Fibroblast of lung (primary cell): ENCODE results near the gene MAB21L2. TPM values are rescaled to one million over a fixed set of nuclear protein-coding genes. Genes with fewer than 3 reads are reported as not detected.
"Not testable (repeated sequence)": the region's sequence is repeated elsewhere in the genome, so short reads cannot be mapped to it uniquely, and the experiment has no call there.

Source experiments
- DNase-seq, 2 donors: peaks; one replicate each; pipeline versions ENCODE4 v3.0.0 to v3.0.0-alpha.2; 2010; ENCODE audit warnings: low read depth in 2 of 2
- H2AFZ ChIP-seq: 2 replicates; pipeline ENCODE4 v1.5.1; 2012; ENCODE audit warnings: low read length, control low read depth, inconsistent platforms
- H3K27ac ChIP-seq: 2 replicates; pipeline ENCODE4 v1.5.1; 2011; ENCODE audit warnings: low read length, control low read depth; ENCODE audit not compliant: insufficient read depth
- H3K27me3 ChIP-seq: 2 replicates; pipeline ENCODE4 v1.5.1; 2011; ENCODE audit warnings: mild to moderate bottlenecking, low read length; ENCODE audit not compliant: control insufficient read depth, insufficient read depth
- H3K36me3 ChIP-seq: 2 replicates; pipeline ENCODE4 v1.5.1; 2011; ENCODE audit warnings: low read length; ENCODE audit not compliant: control insufficient read depth, insufficient read depth
- H3K4me1 ChIP-seq: 2 replicates; pipeline ENCODE4 v1.5.1; 2011; ENCODE audit warnings: low read length; ENCODE audit not compliant: control insufficient read depth, insufficient read depth; ENCODE audit errors: extremely low read depth
- H3K4me2 ChIP-seq: 2 replicates; pipeline ENCODE4 v1.5.1; 2011; ENCODE audit warnings: low read length, control low read depth; ENCODE audit not compliant: insufficient read depth; ENCODE audit errors: extremely low read depth
- H3K4me3 ChIP-seq, 4 experiments: fragments of 200-600 bp in 1 of 4; sonication (generic) in 1 of 4; replicated peaks in 1 of 4; 2 replicates each; pipeline ENCODE4 v1.5.1; 2011 to 2016; ENCODE audit warnings: low read length in 4 of 4, low read depth in 3 of 4, mild to moderate bottlenecking in 3 of 4, control low read depth in 2 of 4, inconsistent platforms in 1 of 4, mixed read lengths in 1 of 4; ENCODE audit not compliant: insufficient read depth in 1 of 4; ENCODE audit errors: control extremely low read depth in 1 of 4
- H3K79me2 ChIP-seq: 2 replicates; pipeline ENCODE4 v1.5.1; 2012; ENCODE audit warnings: mild to moderate bottlenecking, low read length, inconsistent platforms; ENCODE audit not compliant: control insufficient read depth, insufficient read depth
- H3K9ac ChIP-seq: 2 replicates; pipeline ENCODE4 v1.5.1; 2011; ENCODE audit warnings: mild to moderate bottlenecking, low read length, control low read depth; ENCODE audit not compliant: insufficient read depth
- H3K9me3 ChIP-seq: 2 replicates; pipeline ENCODE4 v1.5.1; 2012; ENCODE audit warnings: low read depth, low read length; ENCODE audit not compliant: control insufficient read depth, insufficient read depth
- H4K20me1 ChIP-seq: 2 replicates; pipeline ENCODE4 v1.5.1; 2011; ENCODE audit warnings: low read length; ENCODE audit not compliant: control insufficient read depth, insufficient read depth; ENCODE audit errors: extremely low read depth
- CTCF ChIP-seq, 2 donors: IDR thresholded peaks in 1 of 2; conservative IDR thresholded peaks in 1 of 2; 1 replicate in 1 of 2; 2 replicates in 1 of 2; pipeline ENCODE4 v1.5.1; 2011 to 2012; ENCODE audit warnings: low read length in 2 of 2, control low read depth in 1 of 2, inconsistent platforms in 1 of 2, low read depth in 1 of 2, mild to moderate bottlenecking in 1 of 2
- EZH2 ChIP-seq: IDR thresholded peaks from 2 replicates; pipeline ENCODE4 v1.5.1; 2012; ENCODE audit warnings: low read length, control low read depth, mild to moderate bottlenecking; ENCODE audit errors: missing control alignments
- polyA plus RNA-seq, 2 donors: library from polyadenylated mRNA; depleted of rRNA in 1 of 2; stranded (reverse) in 1 of 2; unstranded in 1 of 2; fragments of >200 nt; gene quantifications; 2 replicates each; pipeline ENCODE4 v1.2.1, GENCODE V29; 2011 to 2012; ENCODE audit warnings: missing spikeins in 1 of 2
- total RNA-seq: library from RNA; depleted of rRNA; stranded (reverse); fragments of >200 nt; gene quantifications from 2 replicates; pipeline ENCODE4 v1.2.1, GENCODE V29; 2014

MAB21L2 gene
- total and polyA plus RNA-seq, 2 donors (not counting 1 experiment from before 2014, with no cell fraction given) = 0.06 TPM; not detected in 1

DNA sequence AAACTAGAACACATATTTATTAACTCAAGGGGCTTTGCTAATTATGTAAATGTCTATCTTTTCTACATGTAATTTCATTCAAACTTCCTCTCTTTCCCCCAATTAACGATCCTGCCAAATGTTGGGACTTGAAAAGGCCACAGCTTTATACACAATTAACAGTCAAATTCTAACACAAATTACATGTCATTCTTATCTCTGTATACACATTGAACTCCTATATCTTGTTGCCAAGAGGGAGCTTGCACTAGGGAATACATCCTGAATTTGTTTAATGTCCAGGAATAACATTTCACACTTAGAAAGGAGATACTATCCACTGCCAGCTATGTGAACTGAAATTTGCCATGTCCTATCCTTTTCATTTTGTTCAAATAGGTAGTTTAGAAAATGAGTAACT, 38.9 kb upstream of the MAB21L2 start:
- Histone ChIP-seq H3K27me3 (no peaks in the 10 kb centered on the region), H4K20me1 (no peaks in the 10 kb centered on the region), H3K4me2 (no peak overlapping the region), H3K36me3 (no peaks in the 10 kb centered on the region), H2AFZ (no peak overlapping the region), H3K9ac (no peak overlapping the region), H3K79me2 (no peaks in the 10 kb centered on the region), H3K27ac (no peak overlapping the region), H3K9me3 (no peaks in the 10 kb centered on the region), H3K4me3 (no peak overlapping the region), H3K4me1 (no peaks in the 10 kb centered on the region)
- no peak for TF ChIP-seq CTCF (conservative IDR thresholded peaks at IDR 0.05 in 1 of 2, IDR thresholded peaks at IDR 0.05 in 1 of 2; ENCODE audit: low read depth in 1 of 2, low read length in 2 of 2)
- no peak for TF ChIP-seq EZH2
- DNase-seq = no peak

- H3K27ac ChIP-seq = no peak overlapping the region
- no peaks in the 10 kb centered on the region for H3K36me3 ChIP-seq
- no peak overlapping the region for H3K4me3 ChIP-seq
- no peaks in the 10 kb centered on the region for H3K4me1 ChIP-seq
- no peaks in the 10 kb centered on the region for H4K20me1 ChIP-seq
- no peaks in the 10 kb centered on the region for H3K9me3 ChIP-seq
- H3K9ac ChIP-seq = no peak overlapping the region
- H3K79me2 ChIP-seq = no peaks in the 10 kb centered on the region
- TF ChIP-seq CTCF (conservative IDR thresholded peaks at IDR 0.05 in 1 of 2, IDR thresholded peaks at IDR 0.05 in 1 of 2; ENCODE audit: low read depth in 1 of 2, low read length in 2 of 2) = no peak
- TF ChIP-seq EZH2 = no peak
- no peak overlapping the region for H3K4me2 ChIP-seq
- no peak overlapping the region for H2AFZ ChIP-seq
- no peak for DNase-seq
- H3K27me3 ChIP-seq = no peaks in the 10 kb centered on the region
These were observed 35.7 kb upstream of the MAB21L2 start for GRCh38 chr4:150546286-150546685.

DNA sequence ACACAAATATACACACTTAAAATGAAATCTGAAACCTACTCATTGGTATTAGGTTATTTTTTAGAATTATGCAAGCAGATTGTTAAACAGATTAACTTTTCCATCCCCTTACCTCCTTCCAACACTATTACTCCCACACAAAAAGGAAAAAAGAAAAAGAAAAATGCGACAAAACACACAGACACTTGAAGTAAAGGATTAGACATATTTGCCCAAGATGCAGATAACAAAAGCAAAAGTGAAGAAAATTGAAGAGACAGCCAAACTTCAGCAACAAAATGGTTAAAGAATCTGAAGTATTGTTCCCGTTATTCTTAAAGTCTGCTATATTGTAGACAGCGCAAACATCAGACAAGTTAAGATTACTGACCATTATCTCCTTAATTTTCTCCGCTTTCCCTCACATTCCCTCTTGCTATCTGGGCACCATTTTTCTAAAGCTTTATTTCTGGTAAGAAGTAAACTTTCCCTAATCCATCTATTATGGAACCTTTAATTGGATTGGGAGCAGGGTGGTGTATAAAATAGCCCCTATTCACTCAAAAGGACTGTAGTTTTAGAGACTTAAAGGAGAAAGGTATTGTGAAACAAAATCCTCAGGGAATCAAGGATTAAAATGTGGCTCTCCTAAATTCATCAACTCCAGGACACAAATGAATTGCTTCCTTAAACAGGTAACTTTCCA, 34.7 kb upstream of the MAB21L2 start:
- Histone ChIP-seq H3K9ac (no peak overlapping the region), H3K9me3 (no peaks in the 10 kb centered on the region), H3K79me2 (no peaks in the 10 kb centered on the region), H3K36me3 (no peaks in the 10 kb centered on the region), H3K4me3 (no peak overlapping the region), H3K4me2 (no peak overlapping the region), H3K27me3 (no peaks in the 10 kb centered on the region), H3K27ac (no peak overlapping the region), H2AFZ (no peak overlapping the region), H4K20me1 (no peaks in the 10 kb centered on the region), H3K4me1 (no peaks in the 10 kb centered on the region)
- DNase-seq = no peak
- TF ChIP-seq CTCF (conservative IDR thresholded peaks at IDR 0.05 in 1 of 2, IDR thresholded peaks at IDR 0.05 in 1 of 2; ENCODE audit: low read depth in 1 of 2, low read length in 2 of 2) = no peak
- TF ChIP-seq EZH2 = no peak

DNA sequence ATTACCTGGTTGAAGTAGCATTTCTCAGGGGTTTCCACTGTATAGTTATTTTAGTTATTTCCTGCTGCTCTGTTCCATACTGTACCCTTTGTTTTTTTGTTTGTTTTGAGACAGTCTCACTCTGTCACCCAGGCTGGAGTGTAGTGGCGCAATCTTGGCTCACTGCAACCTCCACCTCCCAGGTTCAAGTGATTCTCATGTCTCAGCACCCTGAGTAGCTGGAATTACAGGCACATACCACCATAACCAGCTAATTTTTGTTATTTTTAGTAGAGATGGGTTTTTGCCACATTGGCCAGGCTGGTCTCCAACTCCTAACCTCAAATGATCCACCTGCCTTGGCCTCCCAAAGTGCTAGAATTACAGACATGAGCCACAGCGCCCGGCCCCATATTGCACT, 24.1 kb upstream of the MAB21L2 start:
- not testable (repeated sequence) for H3K27ac ChIP-seq, H3K36me3 ChIP-seq, H3K9ac ChIP-seq, H4K20me1 ChIP-seq, H3K4me2 ChIP-seq, H3K27me3 ChIP-seq, H2AFZ ChIP-seq, H3K79me2 ChIP-seq, H3K4me1 ChIP-seq, H3K4me3 ChIP-seq, H3K9me3 ChIP-seq
- DNase-seq = peak in 1 of 2 donors; percentile 54
